Stimulated activated CD8-positive, alpha-beta memory T cell treated with anti-CD3 and anti-CD28 coated beads, Interleukin-15, amount 100 ng/mL, for 48 hours (primary cell): Measurements from ENCODE around the gene TBC1D1.

Experiments used
- DNase-seq, 2 donors: peaks; one replicate each; pipeline ENCODE4 v3.0.0-alpha.2; 2020; ENCODE audit warnings: low read depth in 2 of 2

Gene TBC1D1

GRCh38 chr4:38169524-38169923 lies 278.6 kb downstream of the TBC1D1 start:
- no peak for DNase-seq

- no peak for DNase-seq
Observed at GRCh38 chr4:38170338-38171169, 279.7 kb downstream of the TBC1D1 start.

- DNase-seq: no peak
Observed at GRCh38 chr4:38172078-38172477, 281.2 kb downstream of the TBC1D1 start.

- no peak for DNase-seq
Observed at GRCh38 chr4:38173935-38174518, 283.1 kb downstream of the TBC1D1 start.

- no peak for DNase-seq
Observed at GRCh38 chr4:38174801-38175200, 283.9 kb downstream of the TBC1D1 start.

- DNase-seq: no peak
Observed at GRCh38 chr4:38176165-38176564, 285.3 kb downstream of the TBC1D1 start.

- DNase-seq: peak; percentile 38 to 43
Observed at GRCh38 chr4:38177035-38177546, 286.2 kb downstream of the TBC1D1 start.

GRCh38 chr4:38177641-38178391 lies 286.9 kb downstream of the TBC1D1 start:
- no peak for DNase-seq

- DNase-seq: no peak
Observed at GRCh38 chr4:38178392-38178995, 287.6 kb downstream of the TBC1D1 start.

GRCh38 chr4:38179690-38180377 lies 288.9 kb downstream of the TBC1D1 start:
- DNase-seq: peak in 1 of 2 donors; percentile 36

- DNase-seq: no peak
Observed at GRCh38 chr4:38180456-38180855, 289.6 kb downstream of the TBC1D1 start.

- no peak for DNase-seq
Observed at GRCh38 chr4:38181286-38181685, 290.4 kb downstream of the TBC1D1 start.

- no peak for DNase-seq
Observed at GRCh38 chr4:38182334-38182998, 291.6 kb downstream of the TBC1D1 start.

- DNase-seq: no peak
Observed at GRCh38 chr4:38184404-38184803, 293.5 kb downstream of the TBC1D1 start.

- DNase-seq: no peak
Observed at GRCh38 chr4:38185406-38186144, 294.7 kb downstream of the TBC1D1 start.

- no peak for DNase-seq
Observed at GRCh38 chr4:38188136-38188535, 297.3 kb downstream of the TBC1D1 start.

GRCh38 chr4:38188631-38189101 lies 297.8 kb downstream of the TBC1D1 start:
- no peak for DNase-seq
